ENCODE results near the gene CCDC154. TPM values are rescaled to one million over a fixed set of nuclear protein-coding genes. Genes with fewer than 3 reads are reported as not detected.
A peak's percentile ranks its signal among the peaks of the same experiment; 100 is the strongest.

Gene CCDC154
- total and polyA plus RNA-seq, 2 of the 4 experiments (the other 2 are of a cell fraction) = 0.09 TPM; not detected in 1

- in situ Hi-C loops (cut with MboI; ENCODE audit: low sequenced_read_pairs) = no loop called here
- peak within 1 kb of the TSS; percentile 99 for H2AFZ ChIP-seq (replicated peaks; ENCODE audit: low read length, poor library complexity)
- H4K20me1 ChIP-seq (ENCODE audit: insufficient read depth, low read length) = peaks cover 13% of the 10 kb centered on the region; the same call in 1 of the 2 replicates
- intact Hi-C loops (cut with micrococcal nuclease) = loop anchor here (5.0 kb wide), 2 partner anchors 119 to 214 kb away; partner anchors contain the start of genes CRAMP1, IFT140 and MAPK8IP3
- peak within 1 kb of the TSS; percentile 97 for H2AK9ac ChIP-seq (replicated peaks; ENCODE audit: low read depth, low read length, poor library complexity)
- H3K27me3 ChIP-seq (ENCODE audit: control insufficient read depth, insufficient read depth, low read length) = no peaks in the 10 kb centered on the region
- H3K18ac ChIP-seq (ENCODE audit: low read depth, low read length) = peak within 1 kb of the TSS; percentile 57
- peak within 1 kb of the TSS; percentile 87 for H2BK120ac ChIP-seq (ENCODE audit: low read depth, low read length)
- peak within 1 kb of the TSS; percentile 76 for H4K5ac ChIP-seq (ENCODE audit: low read depth, low read length)
- H3K9me1 ChIP-seq (ENCODE audit: insufficient read depth, low read length) = peaks cover 7% of the 10 kb centered on the region
- DNase-seq (peak; percentile 70), ATAC-seq (ENCODE audit: low read depth) (peak; percentile 92)
- CTCF ChIA-PET = interaction anchor here (0.6 kb wide), 1 partner anchor 246 kb away, joined by 4 read pairs; no protein-coding TSS in a partner anchor
- peak within 1 kb of the TSS; percentile 83 for H3K9ac ChIP-seq (ENCODE audit: low read depth, low read length)
- H3K4me1 ChIP-seq (ENCODE audit: control insufficient read depth, insufficient read depth, low read length) = peaks cover 12% of the 10 kb centered on the region
- H2BK20ac ChIP-seq (ENCODE audit: low read depth, low read length) = peak within 1 kb of the TSS; percentile 49; the same call in 1 of the 2 replicates
- H2AK5ac ChIP-seq (ENCODE audit: low read depth, low read length) = peak within 1 kb of the TSS; percentile 94
- H3K56ac ChIP-seq (ENCODE audit: extremely low read depth, insufficient read depth, low read length) = peak within 1 kb of the TSS; percentile 81
- WGBS, 2 experiments (ENCODE audit: extremely low coverage in 2 of 2, insufficient read length in 1 of 2) = 9% methylated on average over 13 of the region's 89 CpGs; no CpG with 5 or more reads in 1 of the 2 experiments
- peak within 1 kb of the TSS; percentile 65 for H3K4me3 ChIP-seq (ENCODE audit: insufficient read depth, low read depth, low read length)
- H4K91ac ChIP-seq (ENCODE audit: insufficient read depth, low read depth, low read length) = peak within 1 kb of the TSS; percentile 82
- BruUV-seq (replicated peaks) = no TSS peak
- peak within 1 kb of the TSS; percentile 96 for H4K8ac ChIP-seq (ENCODE audit: low read depth in 2 of 2, low read length in 2 of 2)
- peak within 1 kb of the TSS; percentile 96 for H3K27ac ChIP-seq (ENCODE audit: insufficient read depth, low read length)
- H3K9me3 ChIP-seq (ENCODE audit: control insufficient read depth, insufficient read depth, low read length) = no peaks in the 10 kb centered on the region
- peak within 1 kb of the TSS; percentile 99 for H3K4me2 ChIP-seq (ENCODE audit: low read depth, low read length)
- dilution Hi-C loops (cut with HindIII; ENCODE audit: low sequenced_read_pairs, unreplicated experiment) = no loop called here
- POLR2A ChIA-PET (ENCODE audit: unreplicated experiment) = interaction anchor here (0.6 kb wide), 1 partner anchor 66 kb away, joined by 8 read pairs; no protein-coding TSS in a partner anchor
- H2BK15ac ChIP-seq (ENCODE audit: low read depth, low read length) = peak within 1 kb of the TSS; percentile 59; the same call in 2 of the 3 replicates
- H3K79me1 ChIP-seq (ENCODE audit: low read depth in 1 of 2, low read length in 2 of 2) = peaks cover 6 to 35% of the 10 kb centered on the region in 2 experiments
- H3K23ac ChIP-seq (ENCODE audit: low read depth, low read length) = peak within 1 kb of the TSS; percentile 80
- H3K14ac ChIP-seq (replicated peaks; ENCODE audit: low read depth, low read length) = peak within 1 kb of the TSS; percentile 97
- H3K4ac ChIP-seq (ENCODE audit: low read depth, low read length) = peak within 1 kb of the TSS; percentile 89
- H2BK5ac ChIP-seq (ENCODE audit: low read depth, low read length, poor library complexity, severe bottlenecking) = peak within 1 kb of the TSS; percentile 93
- H3K36me3 ChIP-seq (ENCODE audit: control insufficient read depth, insufficient read depth, low read length) = peaks cover 20% of the 10 kb centered on the region
- TF ChIP-seq POLR2A (IDR thresholded peaks at IDR 0.05; ENCODE audit: low read depth, low read length) = no peak; the same call in 1 of the 2 replicates
- peak; percentile 63 for TF ChIP-seq USF2 (IDR thresholded peaks at IDR 0.05; ENCODE audit: low read depth, low read length)
- TF ChIP-seq NFE2L2 (IDR thresholded peaks at IDR 0.05; ENCODE audit: low read depth, low read length) = no peak
- TF ChIP-seq RAD21 (IDR thresholded peaks at IDR 0.05; ENCODE audit: low read length) = no peak
- peak; percentile 47; the same call in 1 of the 2 replicates for TF ChIP-seq MAZ (IDR thresholded peaks at IDR 0.05; ENCODE audit: borderline replicate concordance, low read depth, low read length)
- no peak for TF ChIP-seq BHLHE40 (IDR thresholded peaks at IDR 0.05; ENCODE audit: low read depth, low read length)
- no peak for TF ChIP-seq RCOR1 (IDR thresholded peaks at IDR 0.05; ENCODE audit: insufficient replicate concordance, low read length)
- peak; percentile 70 for TF ChIP-seq MXI1 (IDR thresholded peaks at IDR 0.05; ENCODE audit: borderline replicate concordance, low read depth, low read length)
- TF ChIP-seq CEBPB (IDR thresholded peaks at IDR 0.05; ENCODE audit: low read depth, low read length) = no peak
- TF ChIP-seq SMC3 (IDR thresholded peaks at IDR 0.05; ENCODE audit: low read depth, low read length) = no peak
- no peak for TF ChIP-seq FOS (IDR thresholded peaks at IDR 0.05; ENCODE audit: low read depth, low read length)
- no peak for TF ChIP-seq ELK1 (IDR thresholded peaks at IDR 0.05; ENCODE audit: borderline replicate concordance, low read depth, low read length)
- TF ChIP-seq MAFK (IDR thresholded peaks at IDR 0.05; ENCODE audit: low read depth, low read length) = no peak
- TF ChIP-seq CHD1 (IDR thresholded peaks at IDR 0.05; ENCODE audit: low read depth, low read length) = no peak
Measured at GRCh38 chr16:1492923-1493745, 48.8 kb upstream of the CCDC154 start, which contains the start of gene TELO2. Gene TELO2 (plus strand): TSS chr16:1493360. CDS start chr16:1494282, 922 bp downstream.

All from IMR-90 (cell line).